Cerebellar nuclear complex (tissue), 1 donor: ENCODE data around the gene PRC1.

Experiments
- DNase-seq, 2 experiments: peaks; one replicate each; lab custom pipeline; 2025; lab: John Stamatoyannopoulos, UW

Gene PRC1

GRCh38 chr15:90989040-90989768, 5.1 kb downstream of the PRC1 start:
- DNase-seq = no peak

- DNase-seq = no peak
These were observed 6.0 kb downstream of the PRC1 start for GRCh38 chr15:90988296-90988695.

- DNase-seq = no peak
These were observed 6.7 kb downstream of the PRC1 start for GRCh38 chr15:90987561-90988141.

GRCh38 chr15:90986790-90987507, 7.4 kb downstream of the PRC1 start:
- no peak for DNase-seq

GRCh38 chr15:90982135-90982534, 12.2 kb downstream of the PRC1 start:
- no peak for DNase-seq

- DNase-seq = no peak
These were observed 12.7 kb downstream of the PRC1 start for GRCh38 chr15:90981681-90982080.

GRCh38 chr15:90979582-90979981, 14.8 kb downstream of the PRC1 start:
- DNase-seq = no peak

- no peak for DNase-seq
These were observed 20.1 kb downstream of the PRC1 start for GRCh38 chr15:90974216-90974615.

- no peak for DNase-seq
These were observed 22.2 kb downstream of the PRC1 start for GRCh38 chr15:90972133-90972532.

GRCh38 chr15:90970274-90970673, 24.1 kb downstream of the PRC1 start:
- no peak for DNase-seq

- DNase-seq = no peak
These were observed 25.9 kb downstream of the PRC1 start for GRCh38 chr15:90968434-90968833.

GRCh38 chr15:90967206-90967605, 27.1 kb downstream of the PRC1 start:
- DNase-seq = no peak

- no peak for DNase-seq
These were observed 28.1 kb downstream of the PRC1 start for GRCh38 chr15:90966262-90966661.

- DNase-seq = no peak
These were observed 32.3 kb downstream of the PRC1 start for GRCh38 chr15:90962021-90962420.

GRCh38 chr15:90960298-90961091, 33.8 kb downstream of the PRC1 start:
- DNase-seq = no peak

GRCh38 chr15:90959894-90960293, 34.4 kb downstream of the PRC1 start:
- peak; percentile 27 to 67 for DNase-seq

- no peak for DNase-seq
These were observed 35.2 kb downstream of the PRC1 start for GRCh38 chr15:90959028-90959595.

- no peak for DNase-seq
These were observed 36.5 kb downstream of the PRC1 start for GRCh38 chr15:90957791-90958190.

GRCh38 chr15:90957031-90957790, 37.1 kb downstream of the PRC1 start:
- DNase-seq = no peak

GRCh38 chr15:90956274-90957030, 37.9 kb downstream of the PRC1 start:
- DNase-seq = no peak
